K562 (cell line): Measurements from ENCODE around the gene NFKB2. TPM values are rescaled to one million over a fixed set of nuclear protein-coding genes. Genes with fewer than 3 reads are reported as not detected.
A peak's percentile ranks its signal among the peaks of the same experiment; 100 is the strongest.

ENCODE experiments used
- ATF3 ChIP-seq, 2 experiments: fragments of 450-650 bp in 1 of 2; sonication (generic) in 1 of 2; formaldehyde crosslinking in 1 of 2; IDR thresholded peaks in 1 of 2; conservative IDR thresholded peaks in 1 of 2; 2 replicates each; pipeline versions ENCODE4 v1.6.1 to v1.8.1; 2016 to 2023; ENCODE audit warnings: mild to moderate bottlenecking in 2 of 2, moderate library complexity in 2 of 2, inconsistent platforms in 1 of 2, missing genetic modification reagents in 1 of 2
- BDP1 ChIP-seq: IDR thresholded peaks from 3 replicates; pipeline ENCODE4 v1.6.1; 2011; ENCODE audit not compliant: insufficient read length, insufficient read depth
- BRCA1 ChIP-seq, 2 experiments: fragments of 450-650 bp in 1 of 2; sonication (generic) in 1 of 2; formaldehyde crosslinking in 1 of 2; IDR thresholded peaks; 2 replicates each; pipeline versions ENCODE4 v1.5.0 to v1.6.1; 2017 to 2020; ENCODE audit warnings: mild to moderate bottlenecking in 1 of 2, missing genetic modification reagents in 1 of 2
- ETV1 ChIP-seq: fragments of 450-650 bp; conservative IDR thresholded peaks from 2 replicates; pipeline ENCODE4 v1.6.1; 2016; ENCODE audit warnings: missing genetic modification characterization, control low read depth, low read depth, missing compliant biosample characterization
- ETV5 ChIP-seq: sonication (generic); formaldehyde crosslinking; IDR thresholded peaks from 2 replicates; pipeline ENCODE4 v1.4.0; 2020; ENCODE audit warnings: low read depth, mild to moderate bottlenecking, missing genetic modification reagents
- FOXA3 ChIP-seq, 2 experiments: fragments of 450-650 bp in 1 of 2; sonication (generic) in 1 of 2; formaldehyde crosslinking; IDR thresholded peaks in 1 of 2; conservative IDR thresholded peaks in 1 of 2; 2 replicates each; pipeline versions ENCODE4 v1.4.0 to v1.8.0; 2020 to 2022; ENCODE audit warnings: mild to moderate bottlenecking in 2 of 2, missing genetic modification reagents in 1 of 2
- FOXM1 ChIP-seq, 2 experiments: fragments of 450-650 bp in 1 of 2; sonication (generic) in 1 of 2; formaldehyde crosslinking in 1 of 2; IDR thresholded peaks; 2 replicates each; pipeline versions ENCODE4 v1.6.1 to v1.9.0; 2017 to 2022; ENCODE audit warnings: low read depth in 2 of 2, mild to moderate bottlenecking in 2 of 2, missing genetic modification reagents in 1 of 2, moderate library complexity in 1 of 2
- HMGN3 ChIP-seq: IDR thresholded peaks from 2 replicates; pipeline ENCODE4 v1.6.1; 2011; ENCODE audit warnings: borderline replicate concordance, low read depth, mild to moderate bottlenecking, mixed read lengths, low read length; ENCODE audit not compliant: insufficient read length; ENCODE audit errors: extremely low read depth
- IFI16 ChIP-seq: fragments of 250-450 bp; sonication (Bioruptor Pico); IDR thresholded peaks from 2 replicates; pipeline ENCODE4 v2.1.2; 2022; ENCODE audit warnings: mild to moderate bottlenecking, inconsistent platforms
- KAT7 ChIP-seq: sonication (generic); formaldehyde crosslinking; IDR thresholded peaks from 2 replicates; pipeline ENCODE4 v1.8.0; 2022; ENCODE audit warnings: missing genetic modification reagents, mild to moderate bottlenecking, borderline replicate concordance
- KLF1 ChIP-seq: fragments of 450-650 bp; IDR thresholded peaks from 2 replicates; pipeline ENCODE4 v1.6.1; 2016; ENCODE audit warnings: missing genetic modification characterization, missing compliant biosample characterization
- KLF16 ChIP-seq: IDR thresholded peaks from 2 replicates; pipeline ENCODE4 v1.6.1; 2016; ENCODE audit warnings: antibody characterized with exemption
- MED1 ChIP-seq: sonication (generic); formaldehyde crosslinking; IDR thresholded peaks from 2 replicates; pipeline ENCODE4 v1.8.1; 2023; ENCODE audit warnings: missing genetic modification reagents, borderline replicate concordance
- MXD1 ChIP-seq: fragments of 250-450 bp; sonication (Bioruptor Pico); IDR thresholded peaks from 2 replicates; pipeline ENCODE4 v1.8.0; 2021; ENCODE audit warnings: borderline replicate concordance, mild to moderate bottlenecking, moderate library complexity; ENCODE audit not compliant: poor library complexity, severe bottlenecking
- PURB ChIP-seq: sonication (generic); formaldehyde crosslinking; IDR thresholded peaks from 2 replicates; pipeline ENCODE4 v1.9.0; 2021; ENCODE audit warnings: low read depth, mild to moderate bottlenecking, missing genetic modification reagents
- RAD21 ChIP-seq, 2 experiments: fragments of 250-450 bp in 1 of 2; fragments of 450-650 bp in 1 of 2; sonication (Bioruptor Pico) in 1 of 2; formaldehyde crosslinking in 1 of 2; IDR thresholded peaks in 1 of 2; conservative IDR thresholded peaks in 1 of 2; 2 replicates each; pipeline versions ENCODE4 v1.4.0 to v1.8.0; 2020 to 2022; ENCODE audit warnings: mild to moderate bottlenecking in 2 of 2, moderate library complexity in 1 of 2
- TRIM24 ChIP-seq, 2 experiments: fragments of 450-650 bp; IDR thresholded peaks; 2 replicates each; pipeline ENCODE4 v1.6.1; 2016
- ZKSCAN3 ChIP-seq: fragments of 250-450 bp; sonication (Bioruptor Pico); IDR thresholded peaks from 2 replicates; pipeline ENCODE4 v1.4.0; 2020
- ZNF280B ChIP-seq: fragments of 250-450 bp; sonication (Bioruptor Pico); IDR thresholded peaks from 2 replicates; pipeline ENCODE4 v1.5.1; 2021; ENCODE audit warnings: mild to moderate bottlenecking
- ZNF347 ChIP-seq: fragments of 450-650 bp; formaldehyde crosslinking; IDR thresholded peaks from 2 replicates; pipeline ENCODE4 v1.4.0; 2020; ENCODE audit warnings: low read depth, mild to moderate bottlenecking, moderate library complexity
- ZNF699 ChIP-seq: fragments of 250-450 bp; sonication (Bioruptor Pico); IDR thresholded peaks from 2 replicates; pipeline ENCODE4 v1.8.0; 2021; ENCODE audit warnings: mild to moderate bottlenecking, moderate library complexity; ENCODE audit not compliant: insufficient replicate concordance
- ZNF764 ChIP-seq: fragments of 250-450 bp; sonication (Bioruptor Pico); IDR thresholded peaks from 2 replicates; pipeline ENCODE4 v1.4.0; 2020; ENCODE audit warnings: low read depth, mild to moderate bottlenecking, moderate library complexity
- ZNF778 ChIP-seq: fragments of 450-650 bp; formaldehyde crosslinking; IDR thresholded peaks from 2 replicates; pipeline ENCODE4 v1.4.0; 2020; ENCODE audit warnings: mild to moderate bottlenecking, moderate library complexity
- polyA plus RNA-seq, 8 experiments: library from polyadenylated mRNA; depleted of rRNA in 4 of 8; stranded (reverse) in 5 of 8; unstranded in 3 of 8; fragments of >200 nt; fragmentation: Nextera tagmentation in 2 of 8; fragmentation: Illumina TruSeq in 1 of 8; extraction: Ambion mirVana in 2 of 8; extraction: Trizol in 1 of 8; gene quantifications; 2 replicates each; pipeline versions ENCODE4 v1.2.1 to v1.2.3, GENCODE V29; 2011 to 2014; ENCODE audit warnings: inconsistent platforms in 1 of 8, missing spikeins in 1 of 8
- total RNA-seq, 7 experiments: library from RNA; depleted of rRNA in 6 of 7; stranded (reverse); fragments of >200 nt in 6 of 7; fragmentation: Illumina TruSeq in 2 of 7; extraction: Trizol in 2 of 7; gene quantifications; 2 replicates each; pipeline versions ENCODE4 v1.2.1 to v1.2.3, GENCODE V29; 2011 to 2021; ENCODE audit warnings: low replicate concordance in 1 of 7

NFKB2 gene
- total and polyA plus RNA-seq, 9 of the 15 experiments (the other 6 are each of a cell fraction or from before 2014, with no cell fraction given) = 0.07 to 20.3 (median 7.9) TPM

- TF ChIP-seq FOXM1 (IDR thresholded peaks at IDR 0.05; ENCODE audit: low read depth) (no peak), FOXM1 (CRISPR knock-in tag; IDR thresholded peaks at IDR 0.05; ENCODE audit: low read depth) (peak; percentile 84; the same call in 1 of the 2 replicates), IFI16 (no peak), ZNF699 (no peak), TRIM24 (IDR thresholded peaks at IDR 0.05) (no peak), BRCA1 (IDR thresholded peaks at IDR 0.05) (no peak), BRCA1 (CRISPR knock-in tag; IDR thresholded peaks at IDR 0.05) (no peak), KLF16 (no peak), PURB (CRISPR knock-in tag) (no peak), FOXA3 (CRISPR knock-in tag; conservative IDR thresholded peaks at IDR 0.05 in 1 of 2, IDR thresholded peaks at IDR 0.05 in 1 of 2) (no peak), ZKSCAN3 (CRISPR knock-in tag) (no peak), MED1 (CRISPR knock-in tag) (no peak), ETV5 (CRISPR knock-in tag) (peak; percentile 70; the same call in 1 of the 2 replicates), KAT7 (CRISPR knock-in tag) (no peak), BDP1 (no peak), HMGN3 (no peak), ETV1 (no peak), ZNF764 (no peak), ZNF280B (CRISPR knock-in tag) (no peak), KLF1 (tag) (no peak), MXD1 (CRISPR knock-in tag) (no peak), ATF3 (IDR thresholded peaks at IDR 0.05) (no peak), ATF3 (CRISPR knock-in tag; conservative IDR thresholded peaks at IDR 0.05) (no peak), RAD21 (CRISPR knock-in tag; conservative IDR thresholded peaks at IDR 0.05 in 1 of 2, IDR thresholded peaks at IDR 0.05 in 1 of 2) (0 out of 4 replicates have a peak, but pooled peaks of 1 of the 2 experiments have one; percentile 7), ZNF347 (CRISPR knock-in tag) (no peak), ZNF778 (CRISPR knock-in tag) (no peak)
Measured at GRCh38 chr10:102450374-102451104, 55.0 kb downstream of the NFKB2 start (continued).
